DMS53 treated with DMSO at 0.1 percent for 48 hours (cell line): ENCODE data around the gene TNK2.
"Not testable (repeated sequence)": the region's sequence is repeated elsewhere in the genome, so short reads cannot be mapped to it uniquely, and the experiment has no call there.

ENCODE experiments used
- DNase-seq: peaks from one replicate; lab custom pipeline; 2025; ENCODE audit not compliant: unreplicated experiment; lab: John Stamatoyannopoulos, UW

The TNK2 gene

DNA sequence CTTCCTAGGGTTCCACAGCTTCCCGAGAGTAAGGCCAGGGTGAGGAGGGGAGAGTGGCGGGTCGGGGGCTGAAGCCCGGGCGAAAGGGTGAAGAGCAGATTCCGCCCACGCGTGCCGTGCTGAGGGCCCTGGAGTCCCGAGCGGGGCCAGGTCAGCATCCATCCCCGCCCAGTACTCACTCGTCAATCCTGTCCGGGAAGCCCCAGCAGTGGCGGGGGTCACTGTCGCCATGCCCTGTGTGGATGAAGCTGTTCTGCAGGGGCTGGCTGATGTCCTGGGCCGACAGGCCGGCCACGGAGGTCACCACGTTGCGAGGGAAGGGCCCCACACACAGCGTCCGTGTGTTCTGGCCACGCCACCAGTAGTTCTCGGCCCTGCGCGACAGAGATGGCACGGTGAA, 36.3 kb downstream of the TNK2 start:
- no peak for DNase-seq

DNA sequence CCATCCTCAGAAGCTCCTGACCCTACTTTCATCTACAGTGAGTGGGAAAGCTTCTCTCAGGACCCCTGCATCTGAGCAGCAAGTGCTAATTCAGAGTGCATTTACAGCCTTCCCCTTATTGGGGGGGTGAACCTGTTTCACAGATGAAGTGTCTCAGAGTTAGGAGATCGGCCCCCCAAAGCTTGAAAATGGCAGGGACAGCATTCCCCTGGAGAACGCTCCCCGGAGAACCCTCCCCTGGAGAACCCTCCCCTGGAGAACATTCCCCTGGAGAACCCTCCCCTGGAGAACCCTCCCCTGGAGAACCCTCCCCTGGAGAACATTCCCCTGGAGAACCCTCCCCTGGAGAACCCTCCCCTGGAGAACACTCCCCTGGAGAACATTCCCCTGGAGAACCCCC, 36.7 kb downstream of the TNK2 start:
- not testable (repeated sequence) for DNase-seq

DNA sequence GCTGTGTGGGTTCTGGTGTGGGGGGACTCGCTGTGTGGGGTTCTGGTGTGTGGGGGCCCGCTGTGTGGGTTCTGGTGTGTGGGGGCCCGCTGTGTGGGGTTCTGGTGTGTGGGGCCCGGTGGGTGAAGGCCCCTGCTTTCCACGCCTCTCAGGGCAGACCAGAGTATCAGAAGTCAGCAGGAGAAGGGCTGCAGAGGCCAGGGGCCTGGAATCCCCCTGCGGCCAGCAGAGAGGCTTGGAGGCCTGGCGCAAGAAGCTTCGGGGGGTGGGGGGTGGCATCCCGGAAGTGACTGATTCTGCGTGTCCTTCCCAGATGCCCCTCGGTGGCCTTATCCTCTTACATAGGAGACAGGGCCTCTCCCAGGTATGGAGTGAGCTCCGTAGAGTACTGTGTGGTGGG, 37.4 kb downstream of the TNK2 start:
- DNase-seq: no peak

DNA sequence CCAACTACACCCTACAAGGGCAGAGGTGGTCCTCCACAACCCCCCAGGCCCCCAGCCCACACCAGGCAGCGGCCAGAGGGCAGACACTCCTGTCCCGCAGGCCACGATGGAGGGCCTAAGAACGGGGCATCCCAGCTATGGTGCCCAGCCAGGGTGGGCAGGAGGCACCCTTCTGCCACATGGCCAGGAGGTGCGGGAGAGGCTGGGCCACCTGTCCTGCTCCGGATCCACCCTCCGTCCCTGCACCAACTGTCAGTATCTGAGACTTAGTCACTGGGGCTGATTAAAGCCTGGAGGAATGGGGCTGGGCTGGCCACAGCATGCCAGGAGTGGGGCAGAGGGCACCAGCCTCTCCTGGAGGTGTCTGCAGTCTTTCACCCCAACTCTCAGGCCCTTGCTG, 37.9 kb downstream of the TNK2 start:
- no peak for DNase-seq

DNA sequence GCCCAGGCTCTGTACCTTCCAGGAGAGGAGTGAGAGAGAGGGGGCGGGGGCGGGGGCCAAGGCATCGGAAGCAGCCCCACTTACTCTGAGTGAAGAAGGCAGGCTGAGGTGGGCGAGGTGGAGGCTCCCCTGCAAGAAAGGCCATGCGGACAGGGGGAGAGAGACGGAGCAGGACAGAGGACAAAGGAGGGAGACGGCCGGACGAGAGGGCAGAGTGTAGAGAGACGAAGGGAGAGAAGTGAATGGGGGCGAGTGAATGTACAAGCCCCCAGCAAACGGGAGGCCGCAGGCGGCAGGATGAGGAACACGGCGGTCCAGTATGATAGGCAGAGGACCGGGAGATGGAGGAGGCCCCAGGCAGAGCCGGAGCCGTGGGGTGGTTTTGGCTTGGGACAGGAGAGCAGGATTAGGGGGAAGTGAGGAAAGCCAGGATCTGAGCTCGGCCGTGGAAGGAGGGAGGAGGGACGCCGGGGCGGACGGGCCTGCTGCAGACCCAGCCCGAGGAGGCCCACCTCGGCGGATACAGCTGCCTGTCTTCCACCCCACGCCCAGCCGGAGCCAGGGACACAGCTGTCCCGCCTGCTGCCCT, 38.8 kb downstream of the TNK2 start:
- no peak for DNase-seq

DNA sequence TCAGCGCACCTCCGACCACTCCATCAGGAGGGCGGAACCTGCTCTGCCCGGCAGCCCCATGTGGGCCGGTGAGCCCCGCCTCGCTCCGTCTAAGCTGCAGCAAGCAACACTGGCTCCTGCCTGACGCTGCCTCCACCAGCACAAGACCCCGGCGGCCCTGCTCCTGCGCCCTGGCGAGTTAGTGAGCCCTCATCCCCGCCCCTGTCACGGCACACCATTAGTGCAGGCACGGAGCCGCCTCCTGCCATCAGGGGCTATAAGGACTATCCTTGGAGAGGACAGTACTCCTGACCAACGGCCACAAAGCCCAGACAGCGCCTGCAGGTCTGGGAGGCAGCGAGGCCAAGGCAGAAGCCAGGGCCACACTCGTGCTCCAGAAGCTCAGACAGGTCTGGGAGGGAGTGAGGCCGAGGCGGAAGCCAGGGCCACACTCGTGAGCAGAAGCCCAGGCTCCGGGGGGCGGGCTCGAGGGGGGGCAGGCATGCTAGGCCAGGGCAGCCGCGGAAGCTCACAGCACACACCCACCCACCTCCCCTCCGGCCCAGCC, 39.4 kb downstream of the TNK2 start:
- DNase-seq: no peak

DNA sequence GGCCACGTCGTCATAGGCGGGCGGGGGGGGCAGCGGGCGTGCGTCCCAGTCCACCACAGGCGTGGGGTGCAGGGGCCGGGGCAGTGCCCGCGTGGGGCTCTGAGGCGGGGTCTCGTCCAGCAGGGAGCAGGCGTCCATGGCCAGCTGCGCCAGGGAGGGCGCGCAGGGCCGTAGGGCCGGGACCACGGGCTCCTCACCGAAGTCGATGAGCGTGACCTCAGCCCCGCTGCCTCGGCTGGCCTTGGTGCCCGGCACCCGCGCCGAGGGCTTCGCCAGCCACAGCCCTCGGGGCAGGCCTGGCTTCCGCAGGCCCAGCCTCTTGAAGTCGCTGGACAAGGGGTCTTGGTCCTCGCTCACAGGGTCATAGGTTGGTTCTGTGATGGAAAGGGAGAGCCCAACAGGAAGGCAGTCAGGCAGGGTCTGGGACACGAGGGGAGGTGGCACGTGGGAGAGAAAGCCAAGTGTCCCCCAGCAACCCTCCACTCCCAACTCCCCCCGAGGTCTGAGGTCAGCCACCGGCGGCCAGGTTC, 40.0 kb downstream of the TNK2 start:
- no peak for DNase-seq

DNA sequence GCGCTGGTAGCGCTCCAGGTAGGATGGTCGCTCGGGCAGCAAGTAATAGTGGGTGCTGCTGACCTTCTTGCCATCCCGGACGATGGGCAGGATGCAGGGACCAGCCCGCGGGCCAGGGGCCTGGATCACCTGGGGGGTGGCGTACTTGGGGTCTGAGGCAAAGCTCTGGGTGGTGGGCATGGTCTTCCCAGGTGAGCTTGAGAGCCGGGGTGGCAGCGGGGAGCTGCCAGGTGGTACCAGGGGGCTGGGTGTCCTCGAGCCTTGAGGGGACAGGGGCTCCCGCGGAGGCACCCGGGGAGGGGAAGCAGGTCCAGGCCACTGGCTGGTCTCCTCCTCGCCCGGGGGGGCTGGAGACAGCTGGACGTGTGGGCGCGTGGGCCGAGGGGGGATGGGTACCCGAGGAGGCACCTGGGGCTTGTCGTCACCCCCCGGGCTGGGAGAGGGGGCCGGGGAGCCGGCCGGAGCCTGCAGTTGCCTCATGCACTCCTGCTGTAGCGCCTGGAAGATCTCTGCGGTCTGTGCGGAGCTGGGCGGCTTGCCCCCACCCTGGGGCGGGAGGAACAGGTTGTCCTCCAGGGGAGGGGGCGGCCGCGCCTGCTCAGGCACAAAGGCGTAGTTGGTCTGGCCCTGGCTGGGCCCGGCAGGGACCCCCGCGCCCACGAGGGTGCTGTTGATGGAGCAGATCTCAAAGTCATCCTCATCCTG, 40.6 kb downstream of the TNK2 start:
- DNase-seq: no peak

DNA sequence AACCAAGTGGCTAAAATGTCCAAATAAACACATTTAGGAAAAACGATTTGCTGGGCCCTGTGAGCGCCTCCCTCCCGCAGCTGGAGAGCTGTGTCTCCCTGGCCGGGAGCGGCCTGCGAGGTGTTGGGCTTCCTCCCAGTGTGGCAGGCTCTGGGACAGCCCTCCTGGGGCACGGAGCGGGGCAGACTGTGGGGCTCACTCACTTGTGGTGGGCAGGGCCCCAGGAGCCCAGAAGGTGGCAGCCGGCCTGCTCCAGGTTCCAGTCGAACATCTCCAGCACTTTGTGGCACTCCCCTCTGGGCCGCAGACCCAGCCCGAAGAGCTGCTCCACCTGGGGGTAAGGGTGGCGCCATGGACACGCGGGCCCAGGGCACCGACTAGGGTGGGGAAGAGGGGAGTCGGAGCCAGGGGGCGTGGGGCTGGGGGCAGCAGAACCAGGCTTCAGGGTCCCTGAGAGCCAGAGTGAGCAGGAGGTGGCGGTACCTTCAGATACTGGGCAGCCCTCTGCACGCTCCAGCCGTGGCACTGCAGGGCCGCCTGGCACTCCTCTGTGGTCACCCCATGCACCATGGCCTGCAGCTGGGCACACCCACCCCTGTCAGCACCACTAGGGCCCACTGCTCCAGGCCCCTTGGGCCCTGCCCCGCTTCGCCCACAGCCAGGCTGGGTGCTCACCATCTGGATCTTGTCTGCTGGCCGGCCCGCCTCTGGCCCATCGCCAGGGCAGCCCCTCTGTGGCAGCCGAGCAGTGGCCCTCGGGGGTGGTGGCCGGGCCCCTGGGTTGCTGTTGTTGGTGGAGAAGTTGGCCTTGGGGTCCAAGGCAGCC, 41.5 kb downstream of the TNK2 start:
- DNase-seq: no peak

DNA sequence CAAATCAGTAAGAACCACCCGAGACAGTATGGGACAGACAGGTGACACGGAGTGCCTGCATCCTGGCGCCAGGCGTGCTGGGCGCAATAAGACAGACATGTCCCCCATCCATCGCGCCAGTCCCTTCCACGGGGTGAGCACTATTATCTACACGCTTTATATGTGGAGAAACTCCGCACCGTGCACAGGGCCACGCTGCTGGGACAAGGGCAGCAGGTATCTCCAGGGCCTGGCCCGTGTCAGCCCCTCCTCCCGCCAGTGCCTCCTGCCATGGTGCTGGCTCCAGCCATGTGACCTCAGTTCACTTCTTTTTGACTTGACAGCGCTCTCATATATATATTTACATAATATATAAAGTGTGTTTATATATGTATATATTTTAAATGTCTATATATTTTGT, 42.6 kb downstream of the TNK2 start:
- no peak for DNase-seq

DNA sequence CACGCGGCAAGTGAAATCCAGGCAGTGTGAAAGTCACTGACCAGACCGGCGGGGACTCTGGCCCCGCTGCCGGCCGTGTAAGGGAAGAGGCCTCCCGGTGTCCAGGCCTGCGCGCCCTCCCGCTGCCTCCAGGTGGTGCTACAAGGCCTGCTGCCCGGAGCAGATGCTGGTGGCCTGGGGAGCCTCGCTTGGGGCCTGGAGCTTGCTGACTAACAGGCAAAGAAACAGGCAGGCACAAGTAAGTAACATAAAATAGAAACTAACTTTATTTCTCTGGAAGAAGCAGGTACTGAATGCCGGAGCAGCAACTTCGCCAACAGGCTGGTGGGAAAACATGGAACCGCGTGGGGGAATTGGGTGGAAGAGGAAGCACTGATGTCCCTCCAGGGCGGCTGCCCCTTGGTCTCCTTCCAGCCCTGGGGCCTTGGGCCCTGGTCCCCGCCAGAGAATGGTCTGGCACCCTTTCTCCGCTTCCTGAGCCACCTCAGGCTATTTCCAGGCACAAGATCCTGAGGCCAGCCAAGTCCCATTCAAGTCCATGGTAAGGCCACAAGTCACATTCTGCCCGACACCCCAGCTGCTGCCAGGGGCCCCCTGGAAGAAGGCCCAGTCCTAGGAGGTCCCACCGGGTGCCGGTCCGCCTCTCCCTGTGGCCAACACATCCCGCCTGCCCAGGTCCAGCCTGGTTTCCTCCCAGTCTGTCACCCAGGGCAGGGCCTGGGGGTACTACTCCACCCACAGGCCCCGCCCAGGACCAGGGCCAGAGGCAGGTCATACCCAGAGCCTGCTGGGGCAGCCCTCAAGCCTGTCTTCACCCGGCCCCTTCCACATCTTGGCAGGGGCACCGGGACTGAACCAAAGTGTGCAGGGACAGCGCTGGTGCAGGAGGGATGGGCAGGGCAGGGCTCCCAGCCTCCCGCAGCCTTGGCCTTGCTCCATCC, 45.0 kb downstream of the TNK2 start:
- peak; percentile 60 for DNase-seq

DNA sequence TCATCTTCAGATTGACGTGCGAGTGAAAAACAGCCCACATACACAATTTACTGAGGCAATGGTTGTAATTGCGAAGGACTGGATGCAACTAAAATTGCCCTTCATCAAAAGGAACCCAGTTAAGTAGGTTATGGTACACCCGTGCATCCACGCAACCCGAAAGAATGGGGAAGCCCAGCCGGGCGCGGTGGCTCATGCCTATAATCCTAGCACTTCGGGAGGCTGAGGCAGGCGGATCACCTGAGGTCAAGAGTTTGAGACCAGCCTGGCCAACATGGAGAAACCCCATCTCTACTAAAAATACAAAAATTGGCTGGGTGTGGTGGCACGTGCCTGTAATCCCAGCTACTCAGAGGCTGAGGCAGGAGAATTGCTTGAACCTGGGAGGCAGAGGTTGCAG, 46.0 kb downstream of the TNK2 start:
- DNase-seq: not testable (repeated sequence)

DNA sequence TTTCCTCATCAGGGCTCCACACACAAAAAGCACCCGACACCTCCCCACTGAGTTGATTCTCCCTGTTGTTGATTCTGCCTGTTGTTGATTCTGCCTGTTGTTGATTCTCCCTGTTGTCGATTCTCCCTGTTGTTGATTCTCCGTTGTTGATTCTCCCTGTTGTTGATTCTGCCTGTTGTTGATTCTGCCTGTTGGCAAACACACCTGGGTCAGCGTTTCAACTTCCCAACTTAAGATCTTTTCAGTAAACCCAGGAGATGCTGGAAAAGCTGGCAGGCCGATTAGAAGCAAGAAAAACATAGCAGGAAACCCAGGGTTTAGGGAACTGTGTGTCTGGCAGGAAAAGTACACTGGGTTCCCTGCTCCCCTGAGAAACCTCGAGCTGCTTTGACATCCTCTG, 47.9 kb downstream of the TNK2 start:
- DNase-seq: no peak

DNA sequence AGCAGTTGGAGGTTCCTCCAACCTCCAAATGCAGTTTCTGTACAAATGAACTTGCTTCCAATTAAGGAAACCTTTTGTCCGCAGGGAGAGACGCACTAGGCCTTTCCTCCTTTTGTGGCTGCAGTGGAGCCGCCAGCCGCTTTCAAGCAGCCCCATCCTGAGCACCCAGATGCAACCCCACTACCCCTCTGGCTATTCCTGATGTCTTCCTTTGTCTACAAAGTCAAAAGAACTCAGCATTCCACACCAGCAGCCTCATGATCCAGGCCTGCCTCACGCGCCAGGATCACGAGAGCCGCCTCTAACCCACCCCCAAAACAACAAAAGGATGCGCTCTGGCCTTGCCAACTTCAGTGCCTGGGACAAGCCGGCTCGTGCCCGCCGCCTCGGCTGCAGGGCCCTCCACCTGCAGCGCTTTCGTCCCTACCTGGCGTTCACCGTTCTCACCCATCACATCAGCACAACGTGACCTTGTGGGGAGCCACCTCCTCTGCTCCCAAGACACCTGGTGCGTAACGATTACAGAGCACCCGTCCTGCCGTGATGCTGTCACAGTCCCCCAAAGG, 48.4 kb downstream of the TNK2 start:
- DNase-seq: no peak

DNA sequence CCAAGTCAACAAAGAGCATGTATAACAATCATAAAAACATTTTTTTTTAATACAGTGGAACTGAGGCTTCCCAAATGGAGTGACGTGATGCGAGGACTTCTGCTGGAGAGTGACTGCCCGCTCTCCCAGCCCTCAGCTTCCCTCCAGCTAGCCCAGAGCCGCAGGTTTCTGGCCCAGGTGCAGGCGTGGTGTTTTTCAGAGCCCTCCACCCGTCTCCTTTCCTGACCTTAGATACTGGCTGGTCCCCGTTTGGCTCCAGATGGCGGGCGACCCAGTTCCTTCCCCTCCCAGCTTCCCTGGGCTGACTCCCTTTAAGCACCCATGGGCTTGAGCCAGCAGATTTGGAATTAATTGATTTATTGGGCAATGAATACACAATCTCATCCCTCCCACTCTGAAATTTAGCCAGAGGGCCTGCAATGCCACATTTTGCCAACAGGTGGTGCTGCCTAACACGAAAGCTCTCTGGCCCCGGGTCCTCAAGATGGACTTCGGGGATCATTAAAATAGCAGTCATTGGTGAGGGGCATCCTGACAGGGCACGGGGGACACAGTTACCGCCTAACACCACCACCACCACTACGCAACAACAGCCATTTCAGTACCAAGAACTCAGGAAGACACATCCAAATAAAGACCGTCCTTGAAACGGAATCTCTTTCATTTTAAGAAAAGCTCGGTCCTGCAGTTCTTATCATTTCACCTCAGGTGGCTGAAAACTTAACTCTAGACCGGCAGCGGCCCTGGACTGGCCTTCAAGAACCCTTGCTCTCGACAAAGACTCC, 49.1 kb downstream of the TNK2 start:
- DNase-seq: peak; percentile 2

DNA sequence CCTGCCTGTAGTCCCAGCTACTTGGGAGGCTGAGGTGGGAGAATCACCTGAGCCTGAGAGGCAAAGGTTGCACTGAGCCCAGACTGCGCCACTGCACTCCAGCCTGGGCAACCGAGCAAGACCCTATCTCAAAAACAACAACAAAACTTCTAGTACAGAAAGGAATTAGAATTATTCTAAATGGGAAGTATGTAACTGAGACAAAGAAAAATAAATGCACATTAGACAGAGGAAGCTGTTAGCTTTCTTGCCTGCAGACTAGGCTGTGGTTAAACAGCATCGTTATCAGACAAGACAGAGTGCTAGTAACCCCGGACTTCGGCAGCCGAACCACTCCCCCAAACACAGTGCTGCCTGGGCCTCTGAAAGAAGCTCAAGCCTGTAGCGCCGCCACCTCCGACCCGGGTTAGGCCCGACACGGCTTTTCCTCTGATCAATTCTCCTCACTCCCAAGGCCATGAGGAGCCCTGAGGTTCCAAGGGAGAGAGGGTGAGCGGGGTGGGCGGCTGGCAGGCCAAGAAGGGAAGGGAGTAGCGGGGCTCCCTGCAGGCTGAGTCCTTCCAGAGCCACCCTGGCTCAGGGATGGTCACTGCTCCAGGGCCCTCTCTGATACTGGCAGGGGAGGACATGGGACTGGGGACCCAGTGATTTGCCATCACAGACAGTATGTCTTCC, 51.8 kb downstream of the TNK2 start:
- no peak for DNase-seq

DNA sequence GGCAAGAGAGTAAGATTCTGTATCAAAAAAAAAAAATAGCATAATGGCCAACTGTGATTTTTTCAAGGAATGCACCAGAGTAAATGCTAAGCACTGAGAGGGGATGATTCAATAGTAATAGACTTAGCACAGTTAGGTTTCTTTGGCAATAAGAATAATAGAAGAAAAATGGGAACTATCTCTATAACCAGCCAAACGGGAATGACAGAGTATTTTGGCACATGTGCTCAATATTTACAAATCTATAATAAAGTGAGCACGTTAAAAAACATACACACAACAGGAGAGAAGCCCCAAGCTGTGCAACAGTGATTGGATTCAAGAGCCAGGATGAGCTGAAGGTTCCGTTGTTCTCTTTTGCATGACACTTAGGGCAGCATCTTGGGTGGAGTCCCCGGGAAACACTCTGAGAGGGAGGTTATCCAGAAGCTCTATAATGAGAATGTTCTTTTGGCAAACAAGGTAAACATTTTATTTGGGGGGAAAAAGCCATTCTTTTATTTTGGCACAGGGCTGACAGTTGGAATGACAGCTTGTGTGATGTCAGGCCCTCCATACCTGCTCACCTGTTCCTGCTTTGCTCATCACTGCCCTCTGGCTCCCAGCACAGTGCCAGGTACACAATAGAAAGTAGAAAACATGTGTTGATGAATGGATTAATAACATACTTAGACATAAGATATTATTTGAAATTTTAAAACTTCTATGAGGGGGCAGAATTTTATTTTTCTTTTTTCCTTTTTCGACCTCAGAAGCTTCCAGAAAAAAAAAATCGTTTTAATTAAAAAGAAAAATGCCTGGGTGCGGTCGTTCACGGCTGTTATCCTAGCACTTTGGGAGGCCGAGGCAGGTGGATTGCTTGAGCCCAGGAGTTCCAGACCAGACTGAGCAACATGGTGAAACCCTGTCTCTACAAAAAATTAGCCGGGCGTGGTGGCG, 52.6 kb downstream of the TNK2 start:
- no peak for DNase-seq
